HFF-Myc (cell line): ENCODE results near the gene ODF2.

Experiments used
- DNase-seq: peaks from one replicate; pipeline ENCODE4 v3.0.0-alpha.2; 2011; ENCODE audit warnings: low read depth; ENCODE audit errors: extremely low read depth
- H3K4me3 ChIP-seq: replicated peaks from 2 replicates; pipeline ENCODE4 v1.5.1; 2011; ENCODE audit warnings: low read depth, mild to moderate bottlenecking, control low read depth, low read length
- CTCF ChIP-seq: IDR thresholded peaks from 2 replicates; pipeline ENCODE4 v1.5.1; 2012; ENCODE audit warnings: mild to moderate bottlenecking, low read depth, low read length, control low read depth; ENCODE audit errors: missing control alignments

ODF2 gene

GRCh38 chr9:128428644-128429512 lies 26.9 kb upstream of the ODF2 start:
- TF ChIP-seq CTCF, result no peak
- DNase-seq, result no peak
- no peak overlapping the region for H3K4me3 ChIP-seq

- no peak overlapping the region for H3K4me3 ChIP-seq
- no peak for DNase-seq
- no peak for TF ChIP-seq CTCF
These were observed 26.2 kb upstream of the ODF2 start for GRCh38 chr9:128429513-128430086.

GRCh38 chr9:128431207-128431606 lies 24.6 kb upstream of the ODF2 start:
- no peak for TF ChIP-seq CTCF
- no peak overlapping the region for H3K4me3 ChIP-seq
- DNase-seq, result no peak

GRCh38 chr9:128434340-128434739 lies 21.5 kb upstream of the ODF2 start:
- TF ChIP-seq CTCF, result no peak
- no peak overlapping the region for H3K4me3 ChIP-seq
- no peak for DNase-seq

GRCh38 chr9:128435611-128436010 lies 20.2 kb upstream of the ODF2 start:
- no peak for TF ChIP-seq CTCF
- DNase-seq, result no peak
- no peak overlapping the region for H3K4me3 ChIP-seq

GRCh38 chr9:128438343-128439109 lies 17.3 kb upstream of the ODF2 start:
- peak; percentile 55 for DNase-seq
- H3K4me3 ChIP-seq, result no peak overlapping the region

More at GRCh38 chr9:128438343-128439109, 17.3 kb upstream of the ODF2 start:
- TF ChIP-seq CTCF, result peak; percentile 94
